ENCODE results near the gene ACER2.
A peak's percentile ranks its signal among the peaks of the same experiment; 100 is the strongest.
"Not testable (repeated sequence)": the region's sequence is repeated elsewhere in the genome, so short reads cannot be mapped to it uniquely, and the experiment has no call there.

ACER2 gene

GRCh38 chr9:19408693-19409400 is at the start of gene ACER2:
TSS of gene ACER2 (plus strand) at chr9:19409009. CDS start at chr9:19409085, 76 bp downstream.
- DNase-seq: peak; percentile 78 to 97

GRCh38 chr9:19369107-19369506 is 39.7 kb upstream of the ACER2 start:
- DNase-seq: no peak

- no peak for DNase-seq
These were observed 36.9 kb upstream of the ACER2 start for GRCh38 chr9:19371942-19372341.

- DNase-seq: no peak
These were observed 36.2 kb upstream of the ACER2 start for GRCh38 chr9:19372567-19372966.

GRCh38 chr9:19373527-19373926 is 35.3 kb upstream of the ACER2 start:
- peak in 1 of 2 experiments; percentile 10 for DNase-seq

- DNase-seq: no peak
These were observed 33.3 kb upstream of the ACER2 start for GRCh38 chr9:19375538-19375937.

GRCh38 chr9:19376931-19377330 is 31.9 kb upstream of the ACER2 start:
- no peak for DNase-seq

GRCh38 chr9:19378164-19378563 is 30.6 kb upstream of the ACER2 start:
- no peak for DNase-seq

- no peak for DNase-seq
These were observed 30.2 kb upstream of the ACER2 start for GRCh38 chr9:19378647-19379046.

GRCh38 chr9:19379283-19379682 is 29.5 kb upstream of the ACER2 start:
- no peak for DNase-seq

GRCh38 chr9:19379697-19380046 is 29.1 kb upstream of the ACER2 start:
- DNase-seq: peak in 1 of 2 experiments; percentile 33

- no peak for DNase-seq
These were observed 28.1 kb upstream of the ACER2 start for GRCh38 chr9:19380826-19381075.

- no peak for DNase-seq
These were observed 27.2 kb upstream of the ACER2 start for GRCh38 chr9:19381656-19382055.

- DNase-seq: not testable (repeated sequence)
These were observed 23.6 kb upstream of the ACER2 start for GRCh38 chr9:19385212-19385611.

GRCh38 chr9:19385786-19386501 is 22.9 kb upstream of the ACER2 start:
- DNase-seq: no peak

- DNase-seq: no peak
These were observed 22.2 kb upstream of the ACER2 start for GRCh38 chr9:19386502-19387044.

- no peak for DNase-seq
These were observed 21.5 kb upstream of the ACER2 start for GRCh38 chr9:19387317-19387716.

GRCh38 chr9:19389539-19389938 is 19.3 kb upstream of the ACER2 start:
- DNase-seq: not testable (repeated sequence)

GRCh38 chr9:19397845-19398244 is 11.0 kb upstream of the ACER2 start:
- DNase-seq: no peak

- DNase-seq: not testable (repeated sequence)
These were observed 5.6 kb upstream of the ACER2 start for GRCh38 chr9:19403231-19403630.

GRCh38 chr9:19404283-19405075 is 4.3 kb upstream of the ACER2 start:
- no peak for DNase-seq

- no peak for DNase-seq
These were observed 3.0 kb upstream of the ACER2 start for GRCh38 chr9:19405771-19406170.

- DNase-seq: peak in 1 of 2 experiments; percentile 49
These were observed 505 bp upstream of the ACER2 start for GRCh38 chr9:19408316-19408692.

Measured in NCI-H526 (cell line).